ENCODE measurements around the gene BRD2. TPM values are rescaled to one million over a fixed set of nuclear protein-coding genes. Genes with fewer than 3 reads are reported as not detected.

Gene BRD2
- polyA plus RNA-seq, 2 of the 4 experiments (the other 2 are of a cell fraction): 92.5 to 153 TPM

DNA sequence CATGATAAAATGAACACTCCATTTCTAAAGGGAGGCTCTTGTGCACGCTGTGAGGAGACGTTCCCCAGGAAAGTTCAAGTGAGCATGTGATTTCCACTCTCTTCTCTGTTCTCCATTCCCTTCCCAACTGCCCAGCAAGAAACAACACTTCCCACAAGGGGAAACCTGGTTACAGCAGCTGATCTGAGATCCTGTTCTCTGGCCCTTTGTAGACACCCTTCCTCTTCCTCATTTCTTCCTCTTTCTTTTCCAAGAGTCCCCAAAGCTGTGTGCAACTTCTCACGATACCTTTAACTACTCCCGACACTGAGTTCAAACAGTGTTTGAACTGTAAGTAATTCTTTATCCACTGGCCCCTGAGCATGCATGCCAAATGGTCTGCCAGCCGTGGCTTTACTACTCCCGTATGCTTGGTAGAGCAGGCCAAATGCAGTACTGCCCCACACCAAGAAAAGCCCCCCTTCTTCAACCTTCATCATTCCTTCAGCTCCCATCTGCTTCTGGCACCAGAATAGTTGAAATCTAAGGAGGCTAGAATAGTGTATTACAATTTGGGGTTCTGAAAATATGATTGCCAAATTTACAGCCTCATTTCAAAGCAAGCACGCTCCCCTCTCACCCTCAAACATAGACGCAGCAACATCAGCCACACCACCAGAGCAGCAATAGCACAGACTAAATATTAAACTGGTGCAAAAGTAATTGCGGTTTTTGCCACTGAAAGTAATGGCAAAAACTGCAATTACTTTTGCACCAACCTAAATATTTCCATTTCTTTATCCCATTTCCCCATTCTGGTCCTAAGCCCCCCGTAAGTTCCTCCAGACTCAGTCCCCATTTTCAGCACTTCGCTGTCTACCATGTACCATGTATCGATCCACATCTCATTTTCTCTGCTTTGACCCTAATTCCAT is 31.9 kb upstream of the BRD2 start:
- Histone ChIP-seq H3K9me3 (no peaks in the 10 kb centered on the region), H3K4me2 (no peak overlapping the region), H3K4me3 (no peak overlapping the region), H3K4me1 (no peaks in the 10 kb centered on the region), H3K27ac (no peak overlapping the region)
- POLR2A ChIA-PET: no interaction called here
- 81% methylated on average over 12 of the region's 12 CpGs for WGBS (ENCODE audit: missing lambda C conversion rate)
- DNase-seq (ENCODE audit: low read depth in 1 of 2, low spot score in 1 of 2) (no peak), ATAC-seq (no peak), FAIRE-seq (no peak)
- CTCF ChIA-PET: interaction anchor here (0.6 to 10.0 kb wide), 7 partner anchors 14 to 312 kb away, joined by 3 to 124 read pairs (median 5); partner anchors contain the start of gene BRD2
- TF ChIP-seq HOXA7 (CRISPR knock-in tag; IDR thresholded peaks at IDR 0.05): no peak
- no peak for TF ChIP-seq GATA3 (IDR thresholded peaks at IDR 0.05; ENCODE audit: borderline replicate concordance)
- TF ChIP-seq TFCP2L1 (CRISPR knock-in tag; IDR thresholded peaks at IDR 0.05): no peak
- no peak for TF ChIP-seq SMC3 (IDR thresholded peaks at IDR 0.05)
- no peak for TF ChIP-seq FOXS1 (CRISPR knock-in tag; IDR thresholded peaks at IDR 0.05)
- TF ChIP-seq ZNF302 (CRISPR knock-in tag; IDR thresholded peaks at IDR 0.05): no peak
- TF ChIP-seq JUN (IDR thresholded peaks at IDR 0.05): no peak

DNA sequence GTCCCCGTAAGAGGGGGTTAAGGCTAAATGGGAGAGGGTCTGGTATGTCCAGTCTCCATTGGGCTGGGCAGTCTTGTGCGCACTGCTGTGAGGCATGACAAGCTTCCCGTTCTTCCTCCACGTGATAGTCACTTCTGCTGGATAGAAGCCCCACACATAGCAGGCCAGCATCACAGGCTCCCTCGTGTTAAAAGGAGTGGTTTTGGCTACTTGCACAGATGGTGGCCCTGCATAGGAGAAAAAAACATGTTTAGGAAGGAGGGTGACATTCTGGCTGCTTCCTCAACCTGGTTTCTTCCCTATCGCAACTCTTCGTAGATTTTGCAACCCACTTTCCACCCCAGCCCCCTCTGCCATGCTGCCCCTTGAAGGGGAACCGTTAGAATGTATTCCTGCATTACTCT is 31.2 kb upstream of the BRD2 start:
- Histone ChIP-seq H3K4me3 (no peak overlapping the region), H3K4me2 (no peak overlapping the region), H3K9me3 (no peaks in the 10 kb centered on the region), H3K4me1 (no peaks in the 10 kb centered on the region), H3K27ac (no peak overlapping the region)
- CTCF ChIA-PET: interaction anchor here (0.6 to 10.0 kb wide), 2 partner anchors 49 to 92 kb away, joined by 3 to 124 read pairs; no protein-coding TSS in a partner anchor
- WGBS (ENCODE audit: missing lambda C conversion rate): 69% methylated on average over 8 of the region's 8 CpGs
- TF ChIP-seq FOSB (CRISPR knock-in tag; IDR thresholded peaks at IDR 0.05) (no peak), SMC3 (IDR thresholded peaks at IDR 0.05) (no peak), TFCP2L1 (CRISPR knock-in tag; IDR thresholded peaks at IDR 0.05) (no peak), ZFP36 (IDR thresholded peaks at IDR 0.05; ENCODE audit: borderline replicate concordance, partially characterized antibody) (no peak)
- TF ChIP-seq, protein P1, sequence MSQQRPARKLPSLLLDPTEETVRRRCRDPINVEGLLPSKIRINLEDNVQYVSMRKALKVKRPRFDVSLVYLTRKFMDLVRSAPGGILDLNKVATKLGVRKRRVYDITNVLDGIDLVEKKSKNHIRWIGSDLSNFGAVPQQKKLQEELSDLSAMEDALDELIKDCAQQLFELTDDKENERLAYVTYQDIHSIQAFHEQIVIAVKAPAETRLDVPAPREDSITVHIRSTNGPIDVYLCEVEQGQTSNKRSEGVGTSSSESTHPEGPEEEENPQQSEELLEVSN (IDR thresholded peaks at IDR 0.05; ENCODE audit: borderline replicate concordance, low read depth): no peak
- FAIRE-seq (no peak), DNase-seq (ENCODE audit: low read depth in 1 of 2, low spot score in 1 of 2) (no peak), ATAC-seq (no peak)
- POLR2A ChIA-PET: no interaction called here

- CTCF ChIA-PET: interaction anchor here (10.0 kb wide), 1 partner anchor 48 kb away, joined by 124 read pairs; no protein-coding TSS in a partner anchor
- FAIRE-seq (no peak), ATAC-seq (no peak), DNase-seq (ENCODE audit: low read depth in 1 of 2, low spot score in 1 of 2) (no peak)
- Histone ChIP-seq H3K9me3 (no peaks in the 10 kb centered on the region), H3K4me2 (no peak overlapping the region), H3K4me3 (no peak overlapping the region), H3K27ac (no peak overlapping the region), H3K4me1 (no peaks in the 10 kb centered on the region)
- 86% methylated on average over 7 of the region's 7 CpGs for WGBS (ENCODE audit: missing lambda C conversion rate)
- POLR2A ChIA-PET: no interaction called here
- TF ChIP-seq CBX2 (IDR thresholded peaks at IDR 0.05; ENCODE audit: borderline replicate concordance, low read depth) (no peak), MAZ (IDR thresholded peaks at IDR 0.05; ENCODE audit: borderline replicate concordance, low read depth, low read length) (no peak), NR3C1 (IDR thresholded peaks at IDR 0.05) (no peak)
Observed at GRCh38 chr6:32938494-32938893, 29.9 kb upstream of the BRD2 start.

- Histone ChIP-seq H3K4me3 (peak within 1 kb of the TSS; percentile 44), H3K27ac (peak within 1 kb of the TSS; percentile 35 to 73; a peak in 3 of 6 replicates), H3K4me1 (no peaks in the 10 kb centered on the region), H3K9me3 (no peaks in the 10 kb centered on the region; the same call in 2 of the 3 replicates), H3K4me2 (peak within 1 kb of the TSS; percentile 68)
- ATAC-seq: peak; percentile 100
- ChIA-PET POLR2A (interaction anchor here (0.8 to 1.3 kb wide), 3 partner anchors 31 to 87 kb away, joined by 3 to 5 read pairs (median 4); partner anchors contain the start of genes PSMB9 and TAP1), CTCF (interaction anchor here (0.5 to 10.0 kb wide), 7 partner anchors 7 to 102 kb away, joined by 3 to 124 read pairs (median 15); partner anchors contain the start of genes HLA-DMA and TAP2)
- 5% methylated on average over 9 of the region's 9 CpGs for WGBS (ENCODE audit: missing lambda C conversion rate)
- TF ChIP-seq, protein P2, sequence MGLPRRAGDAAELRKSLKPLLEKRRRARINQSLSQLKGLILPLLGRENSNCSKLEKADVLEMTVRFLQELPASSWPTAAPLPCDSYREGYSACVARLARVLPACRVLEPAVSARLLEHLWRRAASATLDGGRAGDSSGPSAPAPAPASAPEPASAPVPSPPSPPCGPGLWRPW (IDR thresholded peaks at IDR 0.05): no peak
- TF ChIP-seq RFX5 (IDR thresholded peaks at IDR 0.05): peak; percentile 99
- no peak for FAIRE-seq
- peak; percentile 79 to 87 for DNase-seq (ENCODE audit: low read depth in 1 of 2, low spot score in 1 of 2)
Observed at GRCh38 chr6:32940656-32941213, 27.7 kb upstream of the BRD2 start, which contains the start of gene HLA-DMB. Gene HLA-DMB (minus strand): TSS chr6:32941028. CDS start chr6:32940807, 221 bp downstream.
